HL-60/S4 treated with retinoic acid at 250 ng/mL for 4 days and 3 days (cell line): ENCODE results near the gene PPP2R5C.

Source experiments
- in situ Hi-C: fragments of 300-500 bp; cut with MboI; formaldehyde crosslinking; loops from 2 replicates; pipeline ENCODE4 v1.7.0; 2022; ENCODE audit warnings: low sequenced_read_pairs

Gene PPP2R5C

DNA sequence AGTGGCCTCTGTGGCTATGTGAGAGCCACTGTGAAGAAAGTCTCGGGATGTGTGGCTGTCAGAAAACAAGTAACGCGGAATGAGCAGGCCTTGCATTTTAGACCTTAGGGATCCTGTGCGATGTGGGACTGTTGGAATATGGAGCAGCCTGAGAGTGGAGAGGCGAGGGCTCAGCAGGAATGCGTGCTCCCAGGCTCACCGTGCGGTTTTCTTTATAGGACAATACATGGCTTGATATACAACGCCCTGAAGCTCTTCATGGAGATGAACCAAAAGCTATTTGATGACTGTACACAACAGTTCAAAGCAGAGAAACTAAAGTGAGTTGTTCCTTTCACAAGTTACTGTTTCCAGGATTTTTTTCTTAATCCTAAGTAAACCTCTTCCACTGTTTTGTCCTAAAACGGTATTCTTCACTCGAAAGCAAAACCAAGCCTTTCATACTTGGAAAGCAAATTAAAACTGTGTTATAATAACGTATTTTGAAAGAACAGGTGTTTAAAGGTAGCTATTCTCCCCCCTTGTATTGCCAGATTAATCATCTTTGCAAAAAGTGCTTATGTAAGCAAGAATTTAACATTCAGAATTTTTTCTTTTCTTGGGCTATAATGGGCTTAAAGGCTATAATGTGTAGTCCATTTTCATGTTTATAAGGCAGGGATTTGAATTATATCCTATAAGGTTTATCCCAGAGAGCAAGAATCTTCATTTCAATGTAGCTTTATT, 148.0 kb downstream of the PPP2R5C start:
- in situ Hi-C loops = no loop called here

DNA sequence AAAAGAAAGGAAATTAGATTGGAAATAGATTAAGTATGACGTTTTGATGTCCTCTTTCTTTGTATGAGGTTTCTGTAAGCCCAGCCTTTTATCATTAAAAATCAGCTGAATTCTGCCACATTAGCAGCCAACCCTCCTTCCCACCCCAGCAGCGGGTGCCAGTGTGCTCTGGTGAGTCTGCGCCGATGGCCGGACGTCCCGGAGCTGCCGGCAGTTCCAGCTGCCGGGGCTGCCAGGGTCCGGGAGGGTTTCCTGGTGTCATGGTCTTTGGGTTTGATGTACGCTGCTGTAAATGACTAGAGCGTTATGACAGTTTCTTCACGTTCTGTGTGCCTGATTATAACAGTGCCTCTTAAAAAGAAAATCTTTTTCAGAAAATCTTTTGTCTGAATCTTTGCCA, 151.3 kb downstream of the PPP2R5C start:
- in situ Hi-C loops = no loop called here

DNA sequence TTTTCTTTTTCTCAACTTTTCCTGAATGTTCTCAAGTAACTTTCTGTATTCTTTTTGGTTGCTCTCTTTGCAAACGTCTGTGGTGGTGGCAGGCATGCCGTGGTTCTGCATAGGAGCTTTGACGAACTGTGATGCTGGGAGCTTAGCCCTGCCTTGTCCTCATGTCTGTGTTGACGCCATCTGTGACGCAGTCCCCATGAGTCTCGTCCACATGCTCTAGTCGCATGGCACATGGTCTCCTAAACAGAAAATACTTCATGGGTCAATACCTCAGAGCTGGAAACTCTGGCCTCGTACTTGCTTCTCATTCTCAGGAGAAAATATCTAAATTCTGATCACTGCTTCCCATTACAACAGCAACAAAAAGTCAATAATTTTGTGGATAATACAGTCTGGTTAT, 152.6 kb downstream of the PPP2R5C start:
- in situ Hi-C loops = no loop called here

DNA sequence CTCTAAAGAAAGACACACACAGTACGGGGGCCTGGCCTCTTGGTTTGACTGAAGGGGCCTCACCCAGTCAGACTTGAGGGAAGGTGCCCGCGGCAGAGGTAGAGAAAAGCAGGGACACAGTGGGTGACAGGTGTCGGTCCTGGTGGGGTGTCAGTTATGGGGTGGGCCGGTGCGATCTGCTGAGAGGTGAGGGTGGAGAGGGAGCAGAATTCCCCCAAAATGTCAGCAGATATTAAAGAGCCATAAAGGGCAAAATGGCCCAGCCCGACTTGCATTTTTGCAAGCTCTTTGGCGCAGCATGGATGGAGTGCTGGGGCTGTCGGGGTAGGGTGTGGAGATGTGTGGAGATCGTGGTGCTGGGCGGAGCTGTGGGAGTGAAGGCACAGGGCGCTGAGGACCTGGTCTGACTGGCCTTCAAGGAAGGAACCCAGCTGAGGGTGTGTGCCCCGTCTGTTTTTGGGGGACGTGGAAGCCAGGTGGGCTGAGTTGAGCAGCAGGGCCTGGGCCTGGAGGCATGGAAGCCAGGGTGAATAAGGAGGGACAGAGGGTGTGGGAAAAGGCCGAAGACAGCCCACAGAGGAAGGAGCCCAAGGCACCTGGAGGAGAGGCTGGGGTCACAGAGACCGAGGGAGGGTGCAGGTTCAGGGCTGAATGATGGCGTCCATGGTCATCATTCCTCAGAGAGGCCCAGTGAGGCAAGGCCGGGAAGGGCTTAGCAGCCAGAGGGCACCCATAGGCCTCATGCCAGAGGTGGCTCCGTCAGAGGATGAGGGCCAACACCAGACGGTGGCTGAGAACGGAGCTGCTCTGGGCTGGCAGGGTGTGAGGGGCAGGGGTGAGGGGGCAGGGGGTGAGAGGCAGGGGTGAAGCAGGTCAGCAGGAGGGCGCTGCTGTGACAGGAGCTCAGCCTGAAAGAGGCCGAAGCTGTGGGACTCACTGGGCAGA, 154.6 kb downstream of the PPP2R5C start:
- in situ Hi-C loops = no loop called here

DNA sequence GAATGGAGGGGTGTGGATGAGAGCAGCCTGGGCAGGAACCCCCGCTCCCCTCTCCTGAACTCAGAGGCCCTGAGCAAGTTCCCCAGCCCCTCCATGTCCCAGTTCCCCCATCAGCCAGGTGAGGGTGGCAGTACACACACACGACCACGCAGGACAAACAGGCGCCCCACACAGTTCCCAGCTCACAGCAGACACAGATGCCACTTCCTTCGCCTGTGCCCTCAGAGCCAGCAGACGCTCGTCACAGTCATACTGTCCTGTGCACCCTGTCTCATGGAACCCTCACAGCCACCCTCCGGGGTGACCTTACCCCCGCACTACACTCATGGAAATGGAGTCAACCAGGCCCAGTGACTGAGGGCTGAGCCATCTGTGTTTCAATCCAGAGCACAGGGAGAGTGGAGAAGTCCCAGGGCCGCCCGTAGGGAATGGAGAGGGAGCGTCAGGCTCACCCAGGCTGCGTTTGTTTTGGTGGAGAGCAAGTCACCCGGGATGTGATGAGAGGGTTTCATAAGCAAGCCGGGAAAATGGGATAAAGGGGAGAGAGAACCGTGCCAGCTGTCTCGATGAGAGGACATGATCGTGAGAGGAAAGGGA, 155.4 kb downstream of the PPP2R5C start:
- in situ Hi-C loops = no loop called here

DNA sequence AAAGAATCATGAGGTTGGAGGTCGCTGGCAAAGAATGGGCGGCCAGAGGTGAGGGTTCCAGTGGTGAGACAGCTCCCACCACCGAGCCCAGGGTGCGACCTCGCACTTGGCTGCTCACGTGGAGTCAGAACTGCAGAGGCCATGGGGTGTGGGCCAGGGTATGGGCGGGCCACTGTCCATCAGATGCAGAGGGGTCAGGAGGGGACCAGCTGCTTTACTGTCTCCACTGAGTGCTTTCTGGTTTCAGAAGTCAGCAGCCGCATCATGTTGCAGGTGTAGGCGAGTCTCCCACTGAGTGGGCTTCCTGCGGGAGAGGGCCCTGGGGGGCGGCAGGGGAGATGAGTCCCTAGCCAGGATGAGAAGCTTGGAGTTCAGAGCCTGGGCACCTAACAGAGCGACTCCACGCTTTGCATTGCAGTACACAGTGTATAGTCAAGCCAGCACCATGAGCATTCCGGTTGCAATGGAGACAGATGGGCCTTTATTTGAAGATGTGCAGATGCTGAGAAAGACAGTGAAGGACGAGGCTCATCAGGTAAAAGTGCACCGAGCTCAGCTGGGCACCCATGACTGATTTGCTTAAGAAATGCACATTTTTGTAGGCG, 156.0 kb downstream of the PPP2R5C start:
- in situ Hi-C loops = no loop called here

DNA sequence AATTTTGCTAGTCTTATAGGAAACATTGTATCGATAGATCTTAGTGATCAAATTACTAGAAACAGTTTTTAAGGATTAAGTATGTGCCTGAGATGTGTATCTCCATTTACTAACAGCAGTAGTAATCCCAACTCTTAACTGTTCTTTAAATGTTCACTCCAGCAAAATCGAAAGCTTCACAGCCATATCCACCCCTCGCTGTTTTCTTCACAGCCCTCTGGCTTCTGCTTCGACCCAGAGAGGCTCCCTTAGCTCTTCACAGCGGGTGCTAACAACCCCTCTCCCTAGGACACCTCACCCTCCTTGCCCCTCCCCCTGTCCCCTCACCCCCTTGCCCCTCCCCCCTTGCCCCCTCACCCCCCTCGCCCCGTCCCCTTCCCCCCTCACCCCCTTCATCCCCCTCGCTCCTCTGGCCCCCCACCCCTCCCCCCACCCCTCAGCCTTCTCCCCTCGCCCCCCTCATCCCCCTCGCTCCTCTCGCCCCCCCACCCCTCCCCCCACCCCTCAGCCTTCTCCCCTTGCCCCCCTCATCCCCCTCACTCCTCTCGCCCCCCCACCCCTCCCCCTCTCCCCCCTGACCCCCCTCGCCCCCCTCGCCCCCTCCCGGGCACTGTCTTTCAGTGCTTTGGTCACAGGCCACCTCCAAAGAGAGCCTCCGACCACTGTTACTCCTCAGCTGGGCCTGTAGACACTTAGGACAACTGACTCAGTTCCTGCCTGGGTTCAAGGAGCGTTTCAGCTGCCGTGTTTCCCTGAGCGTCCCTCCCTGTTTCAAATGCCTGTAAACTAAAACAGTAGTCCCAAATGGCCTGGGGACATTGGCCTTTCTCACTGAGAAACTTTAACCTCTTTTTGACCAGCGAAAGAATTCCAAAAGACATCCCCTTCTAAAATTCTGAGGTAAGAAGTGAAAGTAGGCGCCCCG, 156.8 kb downstream of the PPP2R5C start:
- in situ Hi-C loops = no loop called here

DNA sequence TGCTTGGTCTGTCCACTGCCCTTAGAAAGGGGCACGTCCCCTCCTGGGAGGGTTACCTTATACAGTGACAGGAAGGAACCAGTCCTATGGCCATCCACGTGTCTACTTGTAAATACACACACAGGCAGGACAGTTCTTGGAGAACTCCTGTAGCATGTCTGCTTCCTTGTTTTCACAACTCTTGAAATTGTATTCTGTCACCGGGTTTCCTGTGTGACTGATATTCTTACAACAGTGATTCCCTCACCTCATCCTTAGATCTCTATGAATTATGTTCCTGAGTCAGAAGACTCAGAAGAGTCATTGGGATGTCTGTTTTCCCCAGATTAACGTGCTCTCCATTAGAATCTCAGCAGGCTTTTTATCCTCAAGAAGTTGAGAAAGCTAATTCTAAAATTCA, 158.8 kb downstream of the PPP2R5C start:
- in situ Hi-C loops = no loop called here

DNA sequence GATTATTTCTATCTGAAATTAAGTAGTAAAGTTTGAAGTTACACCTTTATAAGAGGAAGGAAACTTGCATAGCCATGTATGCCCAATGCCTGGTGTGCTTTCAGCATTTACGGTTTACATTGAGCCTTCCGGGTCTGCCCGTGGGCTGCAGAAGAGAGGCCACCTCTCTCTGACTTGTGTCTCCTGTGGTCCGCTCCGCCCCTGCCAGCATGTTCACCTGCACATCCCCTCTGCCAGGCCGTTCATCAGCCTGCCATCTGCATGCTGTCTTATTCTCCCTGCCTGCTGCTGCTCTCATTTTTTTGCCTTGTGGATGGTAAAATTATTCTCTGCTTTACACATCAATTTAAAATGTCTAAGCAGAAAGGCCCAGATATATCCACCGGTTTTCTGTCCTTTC, 161.4 kb downstream of the PPP2R5C start:
- in situ Hi-C loops = no loop called here

DNA sequence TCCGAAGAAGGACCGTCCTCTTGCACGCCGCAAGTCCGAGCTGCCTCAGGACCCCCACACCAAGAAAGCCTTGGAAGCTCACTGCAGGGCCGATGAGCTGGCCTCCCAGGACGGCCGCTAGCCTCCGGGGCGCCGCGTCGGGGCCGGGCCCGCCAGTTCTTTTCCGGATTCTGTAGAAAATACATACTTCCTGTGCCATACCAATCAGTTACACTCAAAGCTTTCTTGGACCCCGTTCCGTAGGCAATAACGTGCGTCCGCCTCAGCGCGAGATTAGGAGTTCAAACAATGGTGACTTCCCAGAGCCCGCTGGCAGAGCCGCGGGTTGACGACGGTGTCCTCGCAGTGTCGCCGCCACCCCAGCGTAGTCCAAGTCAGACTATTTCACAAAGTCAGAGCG, 163.6 kb downstream of the PPP2R5C start:
- in situ Hi-C loops = no loop called here

DNA sequence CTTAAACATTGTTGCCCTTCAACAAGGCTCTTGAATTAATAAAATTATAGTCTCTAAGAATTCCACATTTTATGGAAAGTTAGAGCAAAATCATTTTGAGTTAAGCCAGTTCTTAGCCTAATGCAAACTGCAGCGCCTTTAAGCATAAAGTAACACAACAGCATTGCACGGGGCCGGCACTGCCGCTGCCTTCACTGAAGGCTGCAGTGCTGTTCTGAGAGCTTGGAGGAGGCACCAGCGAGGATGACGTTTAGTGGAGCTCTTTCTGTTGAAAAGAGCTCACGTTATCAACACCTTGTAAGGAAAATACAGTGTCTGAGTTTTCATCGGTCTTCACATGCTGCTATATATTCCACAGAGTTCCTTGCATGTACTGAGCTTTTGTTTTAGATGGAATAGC, 164.6 kb downstream of the PPP2R5C start:
- in situ Hi-C loops = no loop called here

DNA sequence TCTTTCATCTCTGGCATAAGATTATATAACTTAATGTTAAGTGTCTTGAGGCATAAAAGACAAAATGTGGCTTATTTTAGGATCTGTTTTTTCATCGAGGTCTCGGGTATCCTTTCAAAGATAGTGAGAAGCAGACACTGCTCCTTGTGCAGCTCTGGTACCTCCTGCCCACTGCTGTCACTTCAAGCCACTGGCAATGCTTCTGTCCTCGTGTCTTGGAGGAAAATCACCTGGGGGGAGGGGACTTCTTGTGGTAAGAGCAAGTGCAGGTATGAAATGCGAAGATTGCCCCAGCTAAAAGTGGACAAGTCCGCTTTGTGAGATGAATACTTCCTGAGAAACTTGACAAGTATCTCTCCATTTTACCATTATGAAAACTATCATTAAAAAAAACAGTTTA, 165.1 kb downstream of the PPP2R5C start:
- in situ Hi-C loops = no loop called here

DNA sequence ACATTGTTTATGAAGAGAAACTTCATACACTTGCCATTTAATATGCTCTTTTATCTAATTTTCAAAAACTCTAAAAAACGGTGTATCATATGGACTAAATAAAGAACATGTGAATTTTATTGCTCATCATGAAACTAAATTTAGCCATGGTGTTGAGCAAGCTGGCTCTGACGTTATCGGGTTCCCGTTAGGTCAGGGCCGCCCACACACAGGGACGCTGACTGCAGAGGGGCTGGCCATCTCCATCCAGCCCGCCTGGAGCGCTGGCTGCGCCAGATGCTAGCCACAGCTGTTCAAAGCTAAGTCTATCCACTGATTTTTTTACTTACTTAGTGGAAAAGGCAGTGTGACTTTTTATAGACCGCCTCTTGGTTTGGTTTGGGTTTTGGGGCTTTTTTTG, 166.3 kb downstream of the PPP2R5C start:
- in situ Hi-C loops = no loop called here

DNA sequence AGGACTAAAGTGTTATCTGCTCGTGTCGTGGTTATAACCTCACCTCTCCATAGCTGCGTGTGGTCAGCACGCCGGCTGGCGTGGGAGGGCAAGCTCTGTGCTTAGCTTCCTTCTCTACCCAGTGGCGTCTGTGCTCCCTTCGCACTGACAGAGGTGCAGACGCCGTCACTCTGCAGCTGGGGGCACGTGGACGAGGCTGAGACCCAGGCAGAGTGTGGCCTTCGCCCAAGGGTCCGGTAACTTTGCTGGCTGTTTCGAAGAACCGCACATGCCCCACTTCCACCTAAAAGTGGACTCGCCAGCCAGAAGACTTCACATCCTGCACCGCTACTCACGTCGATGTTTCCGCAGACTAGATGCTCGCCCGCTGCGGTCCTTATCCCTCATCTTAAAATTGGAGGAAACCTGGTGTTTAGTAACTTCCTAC, 166.9 kb downstream of the PPP2R5C start:
- in situ Hi-C loops = no loop called here

DNA sequence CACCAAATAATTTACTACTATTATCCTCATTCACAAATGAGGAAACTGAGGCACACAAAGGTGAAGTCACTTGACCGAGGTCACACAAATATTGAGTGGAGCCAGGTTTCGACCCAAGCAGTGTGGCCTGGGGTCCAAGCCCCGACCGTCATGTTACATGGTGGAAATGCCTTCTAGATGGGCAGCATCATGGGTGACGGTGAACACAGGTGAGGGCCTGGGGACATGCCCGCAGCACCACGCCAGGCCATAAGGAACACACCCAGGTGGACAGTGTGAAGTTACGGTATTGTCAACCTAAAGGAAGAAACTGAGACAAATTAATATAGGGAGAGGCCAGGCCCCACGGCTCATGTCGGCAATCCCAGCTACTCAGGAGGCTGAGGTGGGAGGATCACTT, 167.6 kb downstream of the PPP2R5C start:
- in situ Hi-C loops = no loop called here

DNA sequence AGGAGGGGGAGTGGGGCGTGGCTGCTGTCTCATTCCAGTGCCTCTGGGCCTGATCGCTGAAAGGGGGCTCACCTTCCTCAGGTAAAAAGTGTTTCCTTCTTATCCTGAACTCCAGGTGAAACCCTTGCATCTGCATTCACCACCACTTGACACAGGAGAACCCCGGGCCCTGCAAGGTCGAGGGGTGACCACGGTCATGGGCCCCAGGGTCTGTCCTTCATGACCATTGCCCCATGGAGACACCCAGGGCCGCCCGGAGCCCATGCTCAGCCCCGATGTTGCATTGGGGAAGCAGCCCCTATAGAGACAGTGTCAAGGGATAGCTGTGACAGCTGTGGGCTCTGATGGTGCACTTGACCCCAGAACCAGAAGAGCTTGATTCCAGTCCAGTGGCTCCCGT, 168.4 kb downstream of the PPP2R5C start:
- in situ Hi-C loops = no loop called here

DNA sequence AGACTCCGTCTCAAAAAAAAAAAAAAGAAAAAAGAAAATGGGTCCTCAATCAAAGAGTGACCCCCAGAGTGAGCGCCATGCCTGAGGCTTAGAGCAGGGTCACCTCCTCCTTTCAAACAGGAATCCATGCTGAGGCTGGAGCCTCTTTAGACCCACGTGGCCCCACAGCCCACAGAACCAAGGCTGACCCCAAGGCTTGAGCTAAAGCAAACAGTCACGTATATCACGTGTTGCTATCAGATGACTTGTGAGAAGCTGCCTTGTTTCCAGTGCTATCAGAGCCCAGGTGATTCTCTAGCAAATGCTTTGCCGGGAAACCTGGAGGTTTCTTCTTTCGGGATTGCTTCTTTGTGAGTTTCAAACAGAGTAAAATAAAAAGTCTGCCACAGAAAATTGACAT, 171.2 kb downstream of the PPP2R5C start:
- in situ Hi-C loops = no loop called here

DNA sequence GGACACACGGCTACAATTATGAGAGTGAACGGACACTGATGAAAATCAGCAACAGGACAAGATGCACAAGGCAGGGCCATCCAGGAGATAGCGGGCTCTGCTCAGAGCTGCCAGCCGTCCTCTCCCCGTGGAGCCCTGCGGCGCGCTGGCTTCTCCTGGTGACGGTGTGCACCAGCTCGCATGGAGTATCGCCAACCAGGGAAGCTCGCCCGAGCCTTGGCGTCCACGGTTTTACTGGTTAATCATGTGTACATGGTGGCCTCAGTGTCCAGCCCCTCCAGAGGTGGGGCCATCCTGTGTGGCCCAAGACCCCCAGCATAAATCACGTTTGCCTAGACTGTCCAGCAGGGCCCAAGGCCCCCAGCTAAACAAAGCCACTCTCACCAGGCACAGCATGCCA, 171.7 kb downstream of the PPP2R5C start:
- in situ Hi-C loops = no loop called here

DNA sequence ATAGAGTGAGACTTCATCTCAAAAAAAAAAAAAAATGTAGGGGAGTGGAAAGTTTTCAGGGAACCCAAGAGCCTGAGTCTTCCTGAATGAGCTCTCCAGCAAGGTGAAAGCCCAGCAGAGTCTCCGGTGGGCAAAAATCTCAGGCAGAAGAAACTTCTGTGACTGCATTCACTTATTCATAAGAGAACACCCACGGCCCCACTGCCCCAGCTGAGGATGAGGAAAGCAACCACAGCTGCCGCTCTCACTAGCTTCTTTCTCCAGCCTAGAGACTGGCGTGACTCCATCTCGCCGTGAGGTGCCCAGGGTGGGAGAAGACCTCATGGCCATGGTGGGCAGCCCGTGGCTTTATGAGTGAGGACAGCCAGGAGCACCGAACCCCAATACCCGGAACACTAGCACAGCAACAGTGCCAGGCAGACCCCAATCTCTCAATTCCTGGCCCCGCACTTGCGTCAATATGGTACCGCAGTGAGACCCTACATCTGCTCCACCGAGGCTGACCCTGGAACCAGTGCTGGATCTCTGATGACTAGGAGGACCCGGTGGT, 173.2 kb downstream of the PPP2R5C start:
- in situ Hi-C loops = no loop called here
